ENCODE results near the gene ASTN2.

ASTN2 gene

GRCh38 chr9:117296453-117296852, 118.4 kb downstream of the ASTN2 start:
- TF ChIP-seq CTCF (IDR thresholded peaks at IDR 0.05; ENCODE audit: low read depth, low read length, missing control alignments) = no peak
- DNase-seq (ENCODE audit: low read depth) = no peak
- H3K4me3 ChIP-seq (ENCODE audit: low read depth, low read length) = no peak overlapping the region

GRCh38 chr9:117293206-117294114, 121.4 kb downstream of the ASTN2 start:
- no peak overlapping the region for H3K4me3 ChIP-seq (ENCODE audit: low read depth, low read length)
- no peak for DNase-seq (ENCODE audit: low read depth)
- no peak for TF ChIP-seq CTCF (IDR thresholded peaks at IDR 0.05; ENCODE audit: low read depth, low read length, missing control alignments)

DNA sequence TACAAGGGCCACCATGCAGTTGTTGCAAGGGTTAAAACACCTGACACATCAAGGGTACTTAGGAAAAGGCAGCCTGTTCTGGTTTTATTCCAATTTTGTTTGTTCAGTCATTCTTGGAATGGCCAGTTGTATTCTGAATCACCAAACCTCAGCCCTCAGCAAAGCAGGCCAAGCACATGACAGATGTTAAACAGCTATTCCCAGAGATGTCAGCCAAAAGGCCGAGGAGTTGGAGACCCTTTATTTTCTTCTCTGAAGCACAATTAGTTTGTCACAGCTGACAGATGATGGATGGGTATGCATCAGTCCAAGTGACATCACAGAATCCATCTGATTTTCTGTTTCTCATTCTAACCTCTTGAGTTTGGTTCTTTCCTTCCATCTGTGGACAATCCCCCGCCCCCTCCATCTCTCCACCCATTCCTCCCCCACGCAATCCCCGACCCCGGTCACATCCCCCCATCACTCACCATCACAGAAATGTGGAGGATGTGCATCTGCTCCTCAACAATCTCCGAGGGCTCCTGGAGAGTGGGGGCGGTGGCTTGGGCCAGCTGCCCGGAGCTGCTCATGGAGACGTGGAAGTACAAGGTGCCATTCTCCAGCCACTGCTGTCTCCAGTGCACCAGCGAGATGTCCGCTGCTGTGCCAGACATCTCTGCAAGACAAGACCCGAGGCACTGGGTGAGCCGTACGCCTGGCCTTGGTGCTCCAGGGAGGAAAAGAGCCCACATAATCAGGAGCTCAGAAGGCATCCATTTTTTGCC, 123.8 kb downstream of the ASTN2 start:
- no peak for TF ChIP-seq CTCF (IDR thresholded peaks at IDR 0.05; ENCODE audit: low read depth, low read length, missing control alignments)
- no peak for DNase-seq (ENCODE audit: low read depth)
- H3K4me3 ChIP-seq (ENCODE audit: low read depth, low read length) = no peak overlapping the region

DNA sequence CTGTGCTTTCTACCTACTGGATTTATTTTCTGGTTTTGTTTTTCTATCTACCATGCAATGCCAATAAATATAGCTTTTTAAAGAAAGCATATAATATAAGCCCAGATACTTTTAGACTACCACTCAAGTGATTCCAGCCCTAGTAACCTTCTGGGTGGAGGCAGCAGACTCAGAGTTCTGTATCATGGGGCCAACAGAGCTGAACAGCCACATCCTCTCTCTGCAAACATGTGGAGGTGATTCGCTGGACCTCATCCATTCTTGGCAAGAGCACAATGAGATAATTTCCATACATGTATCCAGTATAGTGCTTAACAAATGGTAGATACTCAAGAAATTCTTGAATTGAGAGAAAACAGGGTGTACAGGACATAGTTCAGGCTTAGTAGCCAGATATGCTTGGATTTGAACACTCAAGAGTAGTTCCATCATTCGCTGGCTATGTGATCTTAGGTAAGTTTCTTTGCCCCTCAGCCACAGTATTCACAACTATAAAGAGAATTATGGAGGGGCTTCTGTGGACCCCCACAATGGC, 124.5 kb downstream of the ASTN2 start:
- H3K4me3 ChIP-seq (ENCODE audit: low read depth, low read length) = no peak overlapping the region
- TF ChIP-seq CTCF (IDR thresholded peaks at IDR 0.05; ENCODE audit: low read depth, low read length, missing control alignments) = no peak
- no peak for DNase-seq (ENCODE audit: low read depth)

- no peak for DNase-seq (ENCODE audit: low read depth)
- H3K4me3 ChIP-seq (ENCODE audit: low read depth, low read length) = no peak overlapping the region
- TF ChIP-seq CTCF (IDR thresholded peaks at IDR 0.05; ENCODE audit: low read depth, low read length, missing control alignments) = no peak
Observed at GRCh38 chr9:117286245-117286644, 128.6 kb downstream of the ASTN2 start.

- no peak overlapping the region for H3K4me3 ChIP-seq (ENCODE audit: low read depth, low read length)
- no peak for TF ChIP-seq CTCF (IDR thresholded peaks at IDR 0.05; ENCODE audit: low read depth, low read length, missing control alignments)
Observed at GRCh38 chr9:117284414-117284813, 130.4 kb downstream of the ASTN2 start.

More at GRCh38 chr9:117284414-117284813, 130.4 kb downstream of the ASTN2 start:
- no peak for DNase-seq (ENCODE audit: low read depth)

Data from GM12864 (cell line).